Adrenal gland (tissue), 19 donors: Measurements from ENCODE around the gene DLX3. TPM values are rescaled to one million over a fixed set of nuclear protein-coding genes. Genes with fewer than 3 reads are reported as not detected.

Source experiments
- DNase-seq, 7 donors: peaks; one replicate each; pipeline ENCODE4 v3.0.0-alpha.2; 2019 to 2020
- H3K27ac ChIP-seq, 5 donors: fragments of 200-600 bp; sonication (generic) in 4 of 5; 1 replicate in 3 of 5; 2 replicates in 2 of 5; pipeline versions ENCODE4 v1.5.1 to v1.8.0; 2016 to 2020; ENCODE audit warnings: mild to moderate bottlenecking in 1 of 5
- H3K27me3 ChIP-seq: fragments of 200-600 bp; 2 replicates; pipeline ENCODE4 v1.8.0; 2021
- H3K36me3 ChIP-seq, 2 donors: fragments of 200-600 bp; replicated peaks in 1 of 2; 1 replicate in 1 of 2; 2 replicates in 1 of 2; pipeline versions ENCODE4 v1.5.1 to v1.8.0; 2018 to 2022
- H3K4me1 ChIP-seq, 2 donors: fragments of 200-600 bp; replicated peaks in 1 of 2; 1 replicate in 1 of 2; 2 replicates in 1 of 2; pipeline versions ENCODE4 v1.5.1 to v1.8.0; 2018 to 2021
- H3K4me3 ChIP-seq, 4 donors: fragments of 200-600 bp; sonication (generic) in 3 of 4; one replicate each; pipeline ENCODE4 v1.5.1; 2016 to 2018
- H3K9me3 ChIP-seq, 3 donors: fragments of 200-600 bp; sonication (generic) in 1 of 3; replicated peaks in 1 of 3; 1 replicate in 2 of 3; 2 replicates in 1 of 3; pipeline versions ENCODE4 v1.5.1 to v1.8.0; 2016 to 2021
- POLR2A ChIP-seq, 2 donors: fragments of 450-650 bp; IDR thresholded peaks; one replicate each; pipeline ENCODE4 v1.6.1; 2017; ENCODE audit warnings: antibody characterized with exemption in 2 of 2, mild to moderate bottlenecking in 2 of 2, moderate library complexity in 1 of 2
- WGBS, 4 donors: extraction: QIAGEN DNeasy Blood & Tissue Kit in 2 of 4; methylation state at CpG; one replicate each; pipeline versions ENCODE4 v1.1.5 to v1.1.7; 2013 to 2017; 5-methylcytosine and 5-hydroxymethylcytosine counted together
- intact Hi-C, 2 donors: fragments of 100-400 bp; cut with DNase I; formaldehyde crosslinking; loops; one replicate each; pipeline versions ENCODE4 v1.14.1 to v1.15.0; 2022 to 2023
- long read RNA-seq, 10 donors: library from polyadenylated mRNA in 3 of 10; unstranded in 2 of 10; stranded (forward) in 1 of 10; transcript quantifications; one replicate each; pipeline ENCODE4 v2.0.0 and lab custom pipeline, GENCODE V29; 2021 to 2026
- polyA plus RNA-seq, 3 donors: library from polyadenylated mRNA; stranded (reverse); fragments of 200-250 nt in 2 of 3; fragments of 350-450 nt in 1 of 3; fragmentation: Illumina TruSeq in 1 of 3; extraction: RNeasy Lipid Tissue Mini Kit (QIAGEN cat#74804) in 1 of 3; gene quantifications; one replicate each; pipeline ENCODE4 v1.2.3, GENCODE V29; 2013 to 2014
- total RNA-seq, 9 donors: library from RNA; depleted of rRNA in 4 of 9; stranded (reverse); fragments of >200 nt in 4 of 9; fragments of 120-200 nt in 1 of 9; fragmentation: NEBNext Ultra II Directional in 1 of 9; extraction: Animal tissue kit (Norgen Biotek cat#: 25700) in 1 of 9; gene quantifications; one replicate each; pipeline versions ENCODE4 v1.1.0 to v1.2.4, GENCODE V29; 2013 to 2023
- TF ChIP-seq, protein P1 (sequence below), 6 experiments: fragments of 450-650 bp in 4 of 6; fragments of 200-600 bp in 2 of 6; sonication (generic) in 1 of 6; IDR thresholded peaks; 1 replicate in 5 of 6; 2 replicates in 1 of 6; pipeline versions ENCODE4 v1.5.1 to v1.8.0; 2016 to 2021; ENCODE audit warnings: antibody characterized with exemption in 6 of 6, mild to moderate bottlenecking in 2 of 6, moderate library complexity in 1 of 6
- donor health status: healthy with polysubstance abuse.
- donor health status: Bipolar disorder and iron deficiency.
- donor health status: DM: yes; HTN: yes; CAD: no.
- donor health status: DM: no; HTN: no; CAD: no.
- donor health status: DM: no; HTN: no; CAD: no.
- donor health status: DM: yes; HTN: yes; CAD: no.

The DLX3 gene
- total RNA-seq (under 1 TPM in 5 of 9 donors, not detected in 4; 0.36 to 0.83 (median 0.49) TPM), polyA plus RNA-seq (under 1 TPM; 0.07 to 0.24 (median 0.13) TPM)
- long read RNA-seq, donor 1: 0 reads
- long read RNA-seq, donor 2: 0 reads
- long read RNA-seq, donor 3: 0 reads
- long read RNA-seq, donor 4: 0 reads
- long read RNA-seq, donor 5, partial matches to known transcripts: 0 of 2 reads
- long read RNA-seq, donor 5, other reads (novel, unspliced or antisense): 2 of 2 reads
- long read RNA-seq, donor 6: 0 reads
- long read RNA-seq, donor 7: 0 reads
- long read RNA-seq, donor 8: 0 reads
- long read RNA-seq, donor 9: 0 reads
- long read RNA-seq, donor 10: 0 reads

DNA sequence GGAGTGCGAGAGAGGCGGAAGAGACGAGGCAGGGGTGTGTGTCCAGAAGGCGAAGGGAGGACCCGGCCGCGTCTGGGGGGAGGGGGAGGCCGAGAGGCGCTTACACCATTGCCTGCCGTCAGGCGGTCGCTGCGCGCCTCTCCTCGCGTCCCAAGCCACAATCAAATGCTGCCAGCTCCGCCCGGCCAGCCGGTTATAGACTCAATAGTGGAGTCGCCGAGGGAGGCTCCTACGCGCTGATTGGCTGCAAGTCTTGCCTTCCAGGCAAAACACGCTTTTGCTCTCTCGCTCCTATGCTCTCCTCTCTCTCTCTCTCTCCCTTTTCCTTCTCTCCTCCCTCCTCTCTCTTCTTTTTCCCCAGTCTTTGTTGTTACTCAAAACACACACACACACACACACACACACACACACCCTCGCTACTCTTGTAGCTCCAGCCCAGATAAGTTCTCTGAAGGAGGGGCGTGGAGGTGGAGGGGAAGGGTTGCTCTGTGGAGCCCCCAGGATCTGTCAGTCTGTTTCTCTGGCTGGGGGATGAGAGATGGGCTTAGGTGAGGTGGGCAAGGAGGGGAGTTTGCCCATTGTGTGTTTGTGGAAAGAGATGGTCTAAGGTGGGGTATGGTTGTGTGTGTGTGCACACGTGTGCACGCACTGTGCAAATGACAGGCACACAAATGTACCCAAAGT lies at the start of gene DLX3:
Gene DLX3 (minus strand): TSS at position 170 of the 684 bp plus-strand sequence. CDS start 226 bp downstream, outside the sequence.
- peaks cover 52% of the 10 kb centered on the region for H3K27me3 ChIP-seq
- peak; percentile 19 to 73 for TF ChIP-seq POLR2A (IDR thresholded peaks at IDR 0.05)
- TF ChIP-seq, protein P1, sequence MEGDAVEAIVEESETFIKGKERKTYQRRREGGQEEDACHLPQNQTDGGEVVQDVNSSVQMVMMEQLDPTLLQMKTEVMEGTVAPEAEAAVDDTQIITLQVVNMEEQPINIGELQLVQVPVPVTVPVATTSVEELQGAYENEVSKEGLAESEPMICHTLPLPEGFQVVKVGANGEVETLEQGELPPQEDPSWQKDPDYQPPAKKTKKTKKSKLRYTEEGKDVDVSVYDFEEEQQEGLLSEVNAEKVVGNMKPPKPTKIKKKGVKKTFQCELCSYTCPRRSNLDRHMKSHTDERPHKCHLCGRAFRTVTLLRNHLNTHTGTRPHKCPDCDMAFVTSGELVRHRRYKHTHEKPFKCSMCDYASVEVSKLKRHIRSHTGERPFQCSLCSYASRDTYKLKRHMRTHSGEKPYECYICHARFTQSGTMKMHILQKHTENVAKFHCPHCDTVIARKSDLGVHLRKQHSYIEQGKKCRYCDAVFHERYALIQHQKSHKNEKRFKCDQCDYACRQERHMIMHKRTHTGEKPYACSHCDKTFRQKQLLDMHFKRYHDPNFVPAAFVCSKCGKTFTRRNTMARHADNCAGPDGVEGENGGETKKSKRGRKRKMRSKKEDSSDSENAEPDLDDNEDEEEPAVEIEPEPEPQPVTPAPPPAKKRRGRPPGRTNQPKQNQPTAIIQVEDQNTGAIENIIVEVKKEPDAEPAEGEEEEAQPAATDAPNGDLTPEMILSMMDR (IDR thresholded peaks at IDR 0.05): no peak
- intact Hi-C loops: loop anchor here (5.0 to 10.0 kb wide), 6 partner anchors 98 to 430 kb away; partner anchors contain the start of genes NXPH3 (in 1 of the 2) and SLC35B1 (in 1 of the 2)
- H3K9me3 ChIP-seq: no peaks in the 10 kb centered on the region
- H3K4me3 ChIP-seq: peak within 1 kb of the TSS in 2 of 4 donors; percentile 15 to 74
- no peak within 1 kb of the TSS for H3K27ac ChIP-seq
- H3K36me3 ChIP-seq: no peaks in the 10 kb centered on the region
- peaks cover 19 to 28% of the 10 kb centered on the region in 2 donors for H3K4me1 ChIP-seq
- WGBS, 4 donors: 3 to 6% (median 4%) methylated on average over 15 to 29 of the region's 29 CpGs
- peak; percentile 79 to 90 (median 85) for DNase-seq

DNA sequence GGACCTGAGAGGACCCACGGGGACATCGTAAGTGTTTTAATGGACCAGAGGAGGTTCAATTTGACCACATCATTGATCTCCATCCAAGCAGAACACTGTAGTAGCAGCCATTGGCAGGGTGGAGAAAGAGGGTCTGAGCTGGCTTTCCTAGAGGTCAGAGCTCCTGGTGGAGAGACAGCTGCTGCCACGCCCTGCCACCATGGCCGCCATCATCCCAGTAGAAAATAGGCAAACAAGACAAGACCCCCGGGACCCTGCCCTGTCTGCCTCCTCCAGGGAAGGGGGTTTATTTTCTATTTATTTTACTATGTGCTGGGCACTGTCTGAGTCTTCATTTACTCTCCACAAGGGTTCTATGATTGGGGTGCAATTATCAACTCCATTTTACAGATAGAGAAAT lies 49.5 kb upstream of the DLX3 start:
- H3K9me3 ChIP-seq: no peaks in the 10 kb centered on the region
- no peaks in the 10 kb centered on the region for H3K27me3 ChIP-seq
- WGBS, 4 donors: 93 to 98% (median 97%) methylated on average over 5 of the region's 5 CpGs
- H3K36me3 ChIP-seq: no peaks in the 10 kb centered on the region
- intact Hi-C loops: no loop called here
- no peak overlapping the region for H3K4me3 ChIP-seq
- peak overlapping the region in 1 of 5 donors; percentile 26 for H3K27ac ChIP-seq
- peaks cover 0 to 2% of the 10 kb centered on the region in 2 donors for H3K4me1 ChIP-seq
- DNase-seq: peak in 1 of 7 donors; percentile 4
- TF ChIP-seq, protein P1 (IDR thresholded peaks at IDR 0.05): no peak
- TF ChIP-seq POLR2A (IDR thresholded peaks at IDR 0.05): no peak

DNA sequence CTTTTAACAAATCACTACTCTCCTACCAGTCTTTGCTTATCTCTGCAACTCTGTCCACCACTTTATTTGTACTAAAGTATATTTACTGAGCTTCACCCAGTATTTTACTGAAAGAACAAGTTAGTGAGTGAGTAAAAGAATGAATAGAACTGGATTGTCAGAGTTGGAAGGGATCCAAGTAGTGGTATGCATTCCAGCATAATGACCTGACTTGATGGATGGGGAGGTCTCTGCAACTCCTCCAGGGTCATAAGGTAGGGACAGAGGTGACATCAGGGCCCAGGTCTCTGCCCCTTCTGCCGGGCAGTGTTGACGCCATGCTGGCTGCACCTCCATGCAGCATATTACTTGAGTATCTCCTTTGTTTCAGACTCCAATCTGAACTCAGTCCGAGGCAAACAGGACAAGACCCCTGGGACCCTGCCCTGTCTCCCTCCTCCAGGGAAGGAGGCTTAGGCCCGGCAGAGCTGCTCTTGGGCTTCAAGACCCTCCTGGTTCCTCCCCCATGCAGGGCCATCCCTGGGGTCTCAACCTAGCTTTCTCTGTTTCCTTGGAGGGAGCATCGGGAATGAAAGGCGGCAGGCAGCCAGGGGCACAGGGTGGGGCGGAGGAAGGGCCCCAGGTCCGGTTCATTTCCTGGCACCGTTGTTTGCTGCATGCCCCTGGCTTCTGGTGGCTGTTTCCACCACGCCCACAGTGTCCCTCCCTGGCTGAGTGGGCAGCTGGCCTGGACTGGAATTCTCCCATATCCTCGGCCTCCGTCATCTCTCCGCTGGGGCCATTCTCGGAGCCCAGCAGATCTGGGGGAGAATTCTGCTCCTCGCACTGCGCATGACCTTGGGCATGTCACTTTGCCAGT lies 48.5 kb upstream of the DLX3 start:
- peak overlapping the region in 1 of 5 donors; percentile 26 for H3K27ac ChIP-seq
- H3K4me3 ChIP-seq: no peak overlapping the region
- no peaks in the 10 kb centered on the region for H3K36me3 ChIP-seq
- H3K27me3 ChIP-seq: no peaks in the 10 kb centered on the region
- intact Hi-C loops: no loop called here
- no peak for TF ChIP-seq POLR2A (IDR thresholded peaks at IDR 0.05)
- TF ChIP-seq, protein P1 (IDR thresholded peaks at IDR 0.05): no peak
- peak in 1 of 7 donors; percentile 57 for DNase-seq
- peaks cover 0 to 2% of the 10 kb centered on the region in 2 donors for H3K4me1 ChIP-seq
- H3K9me3 ChIP-seq: no peaks in the 10 kb centered on the region
- 66 to 78% (median 70%) methylated on average over 9 to 16 of the region's 16 CpGs for WGBS, 4 donors
